EH (cell line): ENCODE data around the gene PTPRR.
"Not testable (repeated sequence)": the region's sequence is repeated elsewhere in the genome, so short reads cannot be mapped to it uniquely, and the experiment has no call there.

Experiments
- DNase-seq: peaks from one replicate; pipeline ENCODE4 v3.0.0-alpha.2; 2015; ENCODE audit warnings: low read depth

Gene PTPRR

DNA sequence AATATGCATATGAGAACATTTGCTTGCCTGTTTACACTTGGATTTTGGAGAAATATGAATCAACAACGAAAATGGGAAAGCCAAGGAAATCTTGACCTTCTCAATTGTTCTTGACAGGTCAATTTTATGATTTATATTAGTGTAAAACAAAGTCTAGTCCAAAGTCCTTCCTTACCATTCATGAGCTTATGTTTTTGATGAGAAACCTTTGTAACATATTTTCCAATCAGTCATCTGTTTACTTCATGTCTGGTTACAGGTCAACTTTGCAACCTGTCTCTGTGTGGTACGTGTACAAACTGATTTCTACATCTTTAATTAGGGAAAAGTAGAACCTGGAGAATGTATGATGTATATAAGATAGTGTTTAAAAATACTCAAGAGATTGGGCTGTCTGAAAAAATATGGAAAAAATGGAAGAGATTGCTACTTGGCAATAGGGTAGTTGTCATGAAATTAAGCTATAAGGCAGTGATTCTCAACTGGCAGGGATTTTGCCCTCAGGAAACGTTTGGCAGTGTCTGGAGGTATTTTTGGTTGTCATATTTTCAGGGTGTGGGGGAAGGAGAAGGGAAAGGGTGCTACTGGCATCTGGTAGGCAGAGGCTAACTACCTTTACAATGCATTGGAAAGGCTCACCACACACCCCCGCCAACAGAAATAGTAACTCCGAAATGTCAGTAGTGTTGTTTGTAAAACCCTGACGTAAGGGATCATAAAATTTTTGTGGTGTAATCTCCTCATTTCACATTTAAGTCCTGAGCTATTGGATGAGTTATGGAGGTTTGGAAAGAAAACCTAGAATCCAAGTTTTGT is 172.9 kb downstream of the PTPRR start:
- DNase-seq, result no peak

- no peak for DNase-seq
Measured at GRCh38 chr12:70745048-70745447, 175.5 kb downstream of the PTPRR start.

DNA sequence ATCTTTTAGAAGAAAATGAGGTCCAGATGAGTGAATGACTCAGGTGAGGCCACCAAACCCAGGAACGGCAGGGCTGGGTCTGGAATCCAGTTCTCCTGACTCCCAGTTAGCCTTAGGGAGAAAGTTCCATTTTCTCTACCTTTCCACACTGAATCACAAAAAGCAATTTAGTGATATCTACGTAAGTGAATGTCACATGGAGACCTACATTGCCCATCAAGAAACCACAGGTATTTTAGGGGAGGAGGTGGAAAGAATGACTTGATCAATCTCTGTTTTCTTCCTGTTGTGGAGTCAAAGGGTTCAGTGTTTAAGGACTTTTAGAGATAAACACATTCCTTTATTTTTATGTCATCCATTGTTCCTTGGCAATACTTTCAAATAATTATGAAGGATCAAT is 176.4 kb downstream of the PTPRR start:
- DNase-seq, result no peak

DNA sequence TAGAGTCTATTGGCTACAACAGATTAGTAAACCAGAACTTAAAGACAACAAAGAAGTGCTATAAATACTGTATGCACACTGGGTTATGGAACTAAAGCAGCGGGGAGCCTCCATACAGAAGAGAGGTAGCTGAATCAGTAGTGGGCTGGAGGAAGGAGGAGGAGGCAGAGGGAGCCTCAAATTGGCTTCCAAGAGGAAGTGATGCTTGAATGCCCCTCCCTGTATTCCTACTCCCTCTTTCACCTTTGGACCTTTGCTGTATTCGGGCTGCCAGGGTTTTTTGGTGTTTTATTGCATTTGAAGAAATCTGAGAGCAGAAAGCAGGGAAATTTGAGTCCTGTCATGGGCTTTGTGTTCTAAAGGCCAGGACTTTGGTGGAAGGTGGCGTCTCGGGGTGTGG is 179.3 kb downstream of the PTPRR start:
- DNase-seq, result no peak

GRCh38 chr12:70739756-70740155 is 180.8 kb downstream of the PTPRR start:
- no peak for DNase-seq

GRCh38 chr12:70736351-70737133 is 184.0 kb downstream of the PTPRR start:
- DNase-seq, result no peak

- not testable (repeated sequence) for DNase-seq
Measured at GRCh38 chr12:70735197-70735596, 185.3 kb downstream of the PTPRR start.

- DNase-seq, result peak; percentile 64
Measured at GRCh38 chr12:70733385-70733784, 187.2 kb downstream of the PTPRR start.

- no peak for DNase-seq
Measured at GRCh38 chr12:70732287-70732686, 188.3 kb downstream of the PTPRR start.

DNA sequence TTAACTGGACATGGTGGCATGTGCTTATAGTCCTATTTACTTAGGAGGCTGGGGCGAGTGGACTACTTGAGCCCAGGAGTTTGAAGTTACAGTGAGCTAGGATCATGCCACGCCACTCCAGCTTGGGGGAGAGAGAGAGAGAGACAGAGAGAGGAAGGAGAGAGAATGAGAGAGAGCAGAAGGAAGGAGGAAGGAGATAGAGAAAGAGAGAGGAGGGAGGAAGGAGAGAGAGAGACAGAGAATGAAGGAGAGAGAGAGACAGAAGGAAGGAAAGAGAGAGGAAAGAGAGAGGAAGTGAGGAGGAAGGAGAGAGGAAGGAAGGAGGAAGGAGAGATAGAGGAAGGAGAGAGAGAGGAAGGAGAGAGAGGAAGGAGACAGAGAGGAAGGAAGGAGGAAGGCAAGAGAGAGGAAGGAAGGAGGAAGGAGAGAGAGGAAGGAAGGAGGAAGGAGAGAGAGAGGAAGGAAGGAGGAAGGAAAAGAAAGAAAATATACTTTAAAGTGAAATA is 189.8 kb downstream of the PTPRR start:
- no peak for DNase-seq

DNA sequence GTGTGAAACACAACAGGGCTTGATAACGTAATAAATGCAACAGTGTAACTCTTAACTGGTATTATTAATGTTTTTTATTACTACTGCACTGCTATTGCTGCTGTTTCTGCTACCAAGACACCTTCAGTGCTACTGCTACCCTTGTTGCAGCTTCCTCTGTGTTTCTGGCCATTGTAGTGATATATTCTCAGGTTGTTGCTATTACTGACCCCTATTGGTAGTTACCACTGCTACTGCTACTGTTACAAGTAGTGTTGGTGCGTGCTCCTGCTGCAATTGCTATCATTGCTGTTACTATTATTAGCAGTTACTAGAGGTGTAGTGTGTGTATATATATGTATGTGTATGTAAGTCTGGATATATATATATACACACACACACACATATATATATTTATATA is 196.1 kb downstream of the PTPRR start:
- peak; percentile 7 for DNase-seq

DNA sequence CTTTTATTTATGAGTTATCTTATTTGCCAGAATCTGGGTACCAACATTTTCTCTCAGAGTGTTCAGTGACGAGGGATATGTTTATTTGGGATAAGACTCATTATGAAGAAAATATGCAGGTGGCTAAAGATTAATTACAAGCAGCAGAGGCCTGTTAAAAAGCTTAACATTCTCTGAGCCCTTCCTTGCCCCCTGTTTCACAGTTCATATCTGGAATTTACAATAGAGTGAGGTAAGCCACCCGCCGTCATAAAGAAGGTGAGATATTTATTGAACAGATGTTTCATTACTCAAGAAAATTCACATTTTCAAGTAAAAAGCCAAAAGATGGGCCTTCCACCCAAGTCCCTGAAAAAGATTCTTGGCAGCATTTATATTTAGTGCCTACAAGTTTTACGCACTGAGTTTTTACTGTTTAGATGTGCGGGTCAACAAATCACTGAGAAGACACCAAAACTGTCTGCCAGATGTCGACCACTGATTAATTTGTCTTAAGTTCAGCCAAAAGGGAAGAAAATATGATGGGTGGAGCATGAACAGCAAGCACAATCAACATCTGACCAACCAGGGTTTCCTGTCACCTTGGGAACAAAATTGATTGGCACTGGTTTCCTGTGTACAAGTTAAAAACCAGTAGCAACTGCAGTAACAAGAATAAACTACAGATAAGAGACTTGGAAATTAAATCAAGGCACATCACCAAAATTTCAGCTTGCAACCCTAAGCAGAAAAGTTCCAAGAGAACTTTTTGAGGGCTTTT is 197.8 kb downstream of the PTPRR start:
- DNase-seq, result peak; percentile 3

- no peak for DNase-seq
Measured at GRCh38 chr12:70721656-70722357, 198.7 kb downstream of the PTPRR start.

DNA sequence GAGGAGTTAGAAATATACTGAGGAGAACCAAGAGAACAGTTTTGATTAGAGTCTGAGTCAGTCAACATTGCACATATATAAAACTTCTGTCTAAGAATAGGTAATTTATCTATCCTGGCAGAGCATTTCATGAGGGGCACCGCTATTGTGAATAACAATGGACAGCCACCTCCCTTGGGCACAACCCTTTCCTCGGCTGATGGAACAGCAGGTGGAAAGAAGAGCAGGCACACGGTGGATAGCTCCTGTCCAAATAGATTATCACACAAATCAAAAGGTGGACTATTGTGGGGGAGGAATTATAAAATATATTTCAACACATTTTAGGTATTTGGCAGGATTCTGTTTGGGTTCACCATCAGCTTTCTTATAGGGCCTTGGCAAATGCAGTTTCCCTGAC is 199.3 kb downstream of the PTPRR start:
- no peak for DNase-seq

- DNase-seq, result peak; percentile 60
Measured at GRCh38 chr12:70719672-70720420, 200.7 kb downstream of the PTPRR start.

DNA sequence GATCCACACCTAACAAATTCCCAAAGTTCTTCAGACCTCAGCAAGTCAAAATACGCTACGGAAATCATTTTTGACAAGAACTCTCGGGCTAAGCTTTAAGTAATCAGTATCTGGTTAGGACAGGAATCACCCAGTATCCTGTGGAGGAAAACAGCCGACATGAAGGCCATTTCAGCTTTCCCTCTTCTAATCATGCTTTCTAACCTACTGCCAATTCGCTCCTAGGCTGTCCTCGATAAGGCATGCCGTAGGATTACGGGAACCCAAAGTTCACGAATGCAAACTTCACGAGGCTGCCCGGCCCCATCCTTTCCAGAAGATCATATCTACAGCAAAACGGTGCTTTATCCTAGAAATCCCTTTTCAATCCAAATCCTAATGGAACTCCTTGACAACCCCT is 201.5 kb downstream of the PTPRR start:
- DNase-seq, result no peak

GRCh38 chr12:70711831-70712230 is 208.7 kb downstream of the PTPRR start:
- DNase-seq, result no peak

DNA sequence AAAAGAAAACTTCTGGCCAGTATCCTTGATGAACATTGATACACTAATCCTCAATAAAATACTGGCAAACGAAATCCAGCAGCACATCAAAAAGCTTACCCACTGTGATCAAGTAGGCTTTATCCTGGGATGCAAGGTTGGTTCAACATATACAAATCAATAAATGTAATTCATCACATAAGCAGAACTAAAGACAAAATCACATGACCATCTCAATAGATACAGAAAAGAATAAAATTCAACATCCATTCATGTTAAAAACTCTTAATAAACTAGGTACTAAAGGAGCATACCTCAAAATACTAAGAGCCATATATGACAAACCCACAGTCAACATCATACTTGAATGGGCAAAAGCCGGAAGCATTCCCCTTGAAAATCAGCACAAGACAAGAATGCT is 211.5 kb downstream of the PTPRR start:
- no peak for DNase-seq

GRCh38 chr12:70706611-70707010 is 213.9 kb downstream of the PTPRR start:
- DNase-seq, result no peak

- no peak for DNase-seq
Measured at GRCh38 chr12:70698345-70698744, 222.2 kb downstream of the PTPRR start.
